GM19438 (cell line): ENCODE results near the gene KIAA1958.

ENCODE experiments used
- ATAC-seq: cut with Tn5 transposase; IDR thresholded peaks from one replicate; pipeline ENCODE4 v1.9.1; 2021; ENCODE audit warnings: low read depth; ENCODE audit not compliant: unreplicated experiment

KIAA1958 gene

GRCh38 chr9:112553256-112553826 is 66.7 kb downstream of the KIAA1958 start:
- no peak for ATAC-seq

- ATAC-seq = no peak
Measured at GRCh38 chr9:112554516-112554915, 67.9 kb downstream of the KIAA1958 start.

GRCh38 chr9:112555101-112555643 is 68.5 kb downstream of the KIAA1958 start:
- ATAC-seq = no peak

- no peak for ATAC-seq
Measured at GRCh38 chr9:112555844-112556482, 69.3 kb downstream of the KIAA1958 start.

GRCh38 chr9:112556497-112557442 is 70.1 kb downstream of the KIAA1958 start:
- ATAC-seq = no peak

- ATAC-seq = no peak
Measured at GRCh38 chr9:112558476-112558875, 71.8 kb downstream of the KIAA1958 start.

GRCh38 chr9:112558978-112559377 is 72.4 kb downstream of the KIAA1958 start:
- no peak for ATAC-seq

GRCh38 chr9:112559629-112560413 is 73.2 kb downstream of the KIAA1958 start:
- ATAC-seq = no peak

GRCh38 chr9:112562235-112562958 is 75.8 kb downstream of the KIAA1958 start:
- no peak for ATAC-seq

- no peak for ATAC-seq
Measured at GRCh38 chr9:112569186-112569585, 82.6 kb downstream of the KIAA1958 start.

- ATAC-seq = no peak
Measured at GRCh38 chr9:112570671-112571167, 84.1 kb downstream of the KIAA1958 start.

- ATAC-seq = no peak
Measured at GRCh38 chr9:112571624-112572355, 85.2 kb downstream of the KIAA1958 start.

- no peak for ATAC-seq
Measured at GRCh38 chr9:112572416-112572815, 85.8 kb downstream of the KIAA1958 start.

- ATAC-seq = no peak
Measured at GRCh38 chr9:112574008-112574407, 87.4 kb downstream of the KIAA1958 start.

- ATAC-seq = no peak
Measured at GRCh38 chr9:112575107-112575506, 88.5 kb downstream of the KIAA1958 start.

GRCh38 chr9:112581469-112582176 is 95.0 kb downstream of the KIAA1958 start:
- ATAC-seq = no peak

GRCh38 chr9:112582371-112583262 is 96.0 kb downstream of the KIAA1958 start:
- no peak for ATAC-seq
